ENCODE data around the gene TBX2. TPM values are rescaled to one million over a fixed set of nuclear protein-coding genes. Genes with fewer than 3 reads are reported as not detected.

The TBX2 gene
- total and polyA plus RNA-seq, 2 of the 13 experiments (the other 11 are each of a cell fraction or from before 2014, with no cell fraction given) = 2.8 to 15.3 TPM

DNA sequence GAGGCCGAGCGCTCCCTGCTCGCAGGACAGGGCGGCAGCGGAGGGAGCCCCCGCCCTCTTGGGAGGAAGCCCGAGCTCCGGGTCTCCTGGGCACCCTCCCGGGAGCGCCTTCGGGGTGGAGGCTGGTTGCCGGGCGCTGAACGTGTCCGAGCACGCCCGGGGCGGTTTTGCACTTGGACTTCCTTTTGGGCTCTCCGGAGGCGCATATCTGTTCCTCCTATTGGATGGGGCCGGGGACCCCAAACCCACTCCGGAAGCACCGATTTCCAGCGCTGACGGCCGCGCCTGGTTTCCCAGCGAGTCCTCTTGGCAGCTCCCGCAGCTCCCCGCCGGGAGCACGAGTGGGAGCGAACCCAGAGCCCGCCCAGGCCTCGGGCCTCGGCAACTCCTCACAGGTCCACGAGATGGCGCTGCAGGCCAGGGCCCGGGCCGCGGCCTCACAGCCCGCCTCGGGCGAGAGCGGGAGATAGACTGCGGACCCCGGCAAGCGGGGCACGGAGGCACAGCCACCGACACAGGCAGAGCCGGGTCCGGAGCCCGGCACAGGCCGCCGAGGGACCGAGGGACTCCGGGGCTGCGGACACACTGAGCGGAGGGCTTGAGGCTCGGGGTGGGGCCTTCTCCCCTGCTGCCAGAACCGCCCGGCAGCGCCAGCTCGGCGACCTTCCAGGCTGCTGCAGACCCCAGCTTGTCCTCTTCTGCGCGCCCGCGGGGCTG, 12.7 kb downstream of the TBX2 start (continued):
- TF ChIP-seq, protein P1, sequence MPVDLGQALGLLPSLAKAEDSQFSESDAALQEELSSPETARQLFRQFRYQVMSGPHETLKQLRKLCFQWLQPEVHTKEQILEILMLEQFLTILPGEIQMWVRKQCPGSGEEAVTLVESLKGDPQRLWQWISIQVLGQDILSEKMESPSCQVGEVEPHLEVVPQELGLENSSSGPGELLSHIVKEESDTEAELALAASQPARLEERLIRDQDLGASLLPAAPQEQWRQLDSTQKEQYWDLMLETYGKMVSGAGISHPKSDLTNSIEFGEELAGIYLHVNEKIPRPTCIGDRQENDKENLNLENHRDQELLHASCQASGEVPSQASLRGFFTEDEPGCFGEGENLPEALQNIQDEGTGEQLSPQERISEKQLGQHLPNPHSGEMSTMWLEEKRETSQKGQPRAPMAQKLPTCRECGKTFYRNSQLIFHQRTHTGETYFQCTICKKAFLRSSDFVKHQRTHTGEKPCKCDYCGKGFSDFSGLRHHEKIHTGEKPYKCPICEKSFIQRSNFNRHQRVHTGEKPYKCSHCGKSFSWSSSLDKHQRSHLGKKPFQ (CRISPR knock-in tag; IDR thresholded peaks at IDR 0.05; ENCODE audit: insufficient replicate concordance) = peak; percentile 92
- TF ChIP-seq ZNF773 (CRISPR knock-in tag; IDR thresholded peaks at IDR 0.05; ENCODE audit: borderline replicate concordance) = peak; percentile 59; the same call in 1 of the 2 replicates
- TF ChIP-seq ATRX (CRISPR knock-in tag; IDR thresholded peaks at IDR 0.05; ENCODE audit: borderline replicate concordance) = no peak
- TF ChIP-seq KDM2A (CRISPR knock-in tag; IDR thresholded peaks at IDR 0.05; ENCODE audit: borderline replicate concordance, low read depth) = peak; percentile 96
- no peak for TF ChIP-seq CBX2 (IDR thresholded peaks at IDR 0.05; ENCODE audit: low read depth, low read length)
- 0 out of 2 replicates have a peak, but pooled peaks have one; percentile 42 for TF ChIP-seq CBX2 (CRISPR knock-in tag; IDR thresholded peaks at IDR 0.05; ENCODE audit: low read depth)
- TF ChIP-seq XRCC5 (optimal IDR thresholded peaks at IDR 0.05; ENCODE audit: low read length) = peak; percentile 92
- TF ChIP-seq, protein P2, sequence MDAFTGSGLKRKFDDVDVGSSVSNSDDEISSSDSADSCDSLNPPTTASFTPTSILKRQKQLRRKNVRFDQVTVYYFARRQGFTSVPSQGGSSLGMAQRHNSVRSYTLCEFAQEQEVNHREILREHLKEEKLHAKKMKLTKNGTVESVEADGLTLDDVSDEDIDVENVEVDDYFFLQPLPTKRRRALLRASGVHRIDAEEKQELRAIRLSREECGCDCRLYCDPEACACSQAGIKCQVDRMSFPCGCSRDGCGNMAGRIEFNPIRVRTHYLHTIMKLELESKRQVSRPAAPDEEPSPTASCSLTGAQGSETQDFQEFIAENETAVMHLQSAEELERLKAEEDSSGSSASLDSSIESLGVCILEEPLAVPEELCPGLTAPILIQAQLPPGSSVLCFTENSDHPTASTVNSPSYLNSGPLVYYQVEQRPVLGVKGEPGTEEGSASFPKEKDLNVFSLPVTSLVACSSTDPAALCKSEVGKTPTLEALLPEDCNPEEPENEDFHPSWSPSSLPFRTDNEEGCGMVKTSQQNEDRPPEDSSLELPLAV (CRISPR knock-in tag; conservative IDR thresholded peaks at IDR 0.05; ENCODE audit: low read depth) = 0 out of 2 replicates have a peak, but pooled peaks have one; percentile 73
- TF ChIP-seq, protein P3, sequence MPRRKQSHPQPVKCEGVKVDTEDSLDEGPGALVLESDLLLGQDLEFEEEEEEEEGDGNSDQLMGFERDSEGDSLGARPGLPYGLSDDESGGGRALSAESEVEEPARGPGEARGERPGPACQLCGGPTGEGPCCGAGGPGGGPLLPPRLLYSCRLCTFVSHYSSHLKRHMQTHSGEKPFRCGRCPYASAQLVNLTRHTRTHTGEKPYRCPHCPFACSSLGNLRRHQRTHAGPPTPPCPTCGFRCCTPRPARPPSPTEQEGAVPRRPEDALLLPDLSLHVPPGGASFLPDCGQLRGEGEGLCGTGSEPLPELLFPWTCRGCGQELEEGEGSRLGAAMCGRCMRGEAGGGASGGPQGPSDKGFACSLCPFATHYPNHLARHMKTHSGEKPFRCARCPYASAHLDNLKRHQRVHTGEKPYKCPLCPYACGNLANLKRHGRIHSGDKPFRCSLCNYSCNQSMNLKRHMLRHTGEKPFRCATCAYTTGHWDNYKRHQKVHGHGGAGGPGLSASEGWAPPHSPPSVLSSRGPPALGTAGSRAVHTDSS (CRISPR knock-in tag; conservative IDR thresholded peaks at IDR 0.05) = peak; percentile 15; the same call in 1 of the 2 replicates
- TF ChIP-seq FOXK1 (CRISPR knock-in tag; IDR thresholded peaks at IDR 0.05; ENCODE audit: borderline replicate concordance, low read depth) = no peak
- TF ChIP-seq, protein P4, sequence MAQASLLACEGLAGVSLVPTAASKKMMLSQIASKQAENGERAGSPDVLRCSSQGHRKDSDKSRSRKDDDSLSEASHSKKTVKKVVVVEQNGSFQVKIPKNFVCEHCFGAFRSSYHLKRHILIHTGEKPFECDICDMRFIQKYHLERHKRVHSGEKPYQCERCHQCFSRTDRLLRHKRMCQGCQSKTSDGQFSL (CRISPR knock-in tag; IDR thresholded peaks at IDR 0.05) = 0 out of 2 replicates have a peak, but pooled peaks have one; percentile 32
- TF ChIP-seq KLF15 (CRISPR knock-in tag; IDR thresholded peaks at IDR 0.05; ENCODE audit: borderline replicate concordance) = no peak
- TF ChIP-seq ZNF331 (CRISPR knock-in tag; IDR thresholded peaks at IDR 0.05) = peak; percentile 66; the same call in 1 of the 2 replicates
- TF ChIP-seq HMG20B (CRISPR knock-in tag; conservative IDR thresholded peaks at IDR 0.05) = 0 out of 2 replicates have a peak, but pooled peaks have one; percentile 32
- TF ChIP-seq ZFP41 (CRISPR knock-in tag; IDR thresholded peaks at IDR 0.05; ENCODE audit: borderline replicate concordance) = peak; percentile 59; the same call in 1 of the 2 replicates
- TF ChIP-seq ZNF850 (CRISPR knock-in tag; conservative IDR thresholded peaks at IDR 0.05) = no peak
- peak; percentile 13 for TF ChIP-seq ZFP36 (IDR thresholded peaks at IDR 0.05; ENCODE audit: borderline replicate concordance, low read depth, low read length, partially characterized antibody)
